GM19035 (cell line): ENCODE measurements around the gene CAB39L.
"Not testable (repeated sequence)": the region's sequence is repeated elsewhere in the genome, so short reads cannot be mapped to it uniquely, and the experiment has no call there.

Experiments used
- ATAC-seq: cut with Tn5 transposase; IDR thresholded peaks from one replicate; pipeline ENCODE4 v1.9.1; 2021; ENCODE audit not compliant: unreplicated experiment

CAB39L gene

GRCh38 chr13:49294723-49295122 lies 149.1 kb downstream of the CAB39L start:
- ATAC-seq = not testable (repeated sequence)

GRCh38 chr13:49292742-49293486 lies 150.9 kb downstream of the CAB39L start:
- ATAC-seq = no peak

- ATAC-seq = no peak
Observed at GRCh38 chr13:49288458-49288857, 155.4 kb downstream of the CAB39L start.

GRCh38 chr13:49287995-49288394 lies 155.9 kb downstream of the CAB39L start:
- no peak for ATAC-seq

GRCh38 chr13:49279885-49280284 lies 164.0 kb downstream of the CAB39L start:
- no peak for ATAC-seq

- no peak for ATAC-seq
Observed at GRCh38 chr13:49279112-49279511, 164.8 kb downstream of the CAB39L start.

GRCh38 chr13:49278211-49278610 lies 165.7 kb downstream of the CAB39L start:
- no peak for ATAC-seq

- ATAC-seq = no peak
Observed at GRCh38 chr13:49272296-49272695, 171.6 kb downstream of the CAB39L start.

- no peak for ATAC-seq
Observed at GRCh38 chr13:49271264-49271663, 172.6 kb downstream of the CAB39L start.

- no peak for ATAC-seq
Observed at GRCh38 chr13:49265822-49266221, 178.0 kb downstream of the CAB39L start.

GRCh38 chr13:49262634-49263033 lies 181.2 kb downstream of the CAB39L start:
- ATAC-seq = no peak

- no peak for ATAC-seq
Observed at GRCh38 chr13:49259586-49259985, 184.3 kb downstream of the CAB39L start.
